SJSA1 (cell line): ENCODE measurements around the gene FNDC3B. TPM values are rescaled to one million over a fixed set of nuclear protein-coding genes. Genes with fewer than 3 reads are reported as not detected.

Experiments
- DNase-seq, 2 experiments: peaks; one replicate each; pipeline ENCODE4 v3.0.0-alpha.2; 2015 to 2020; ENCODE audit warnings: low spot score in 2 of 2, low read depth in 1 of 2
- H3K27ac ChIP-seq: fragments of 250-450 bp; sonication (Bioruptor Pico); 2 replicates; pipeline ENCODE4 v1.5.1; 2020; ENCODE audit warnings: mild to moderate bottlenecking, moderate library complexity
- H3K27me3 ChIP-seq: fragments of 250-450 bp; sonication (Bioruptor Pico); replicated peaks from 2 replicates; pipeline ENCODE4 v1.5.1; 2020; ENCODE audit warnings: mild to moderate bottlenecking, moderate library complexity
- H3K36me3 ChIP-seq: fragments of 250-450 bp; sonication (Bioruptor Pico); 2 replicates; pipeline ENCODE4 v1.5.1; 2020; ENCODE audit warnings: mild to moderate bottlenecking
- H3K4me1 ChIP-seq: fragments of 250-450 bp; sonication (Bioruptor Pico); replicated peaks from 2 replicates; pipeline ENCODE4 v1.6.1; 2021; ENCODE audit warnings: mild to moderate bottlenecking
- H3K4me3 ChIP-seq: fragments of 250-450 bp; sonication (Bioruptor Pico); 2 replicates; pipeline ENCODE4 v1.5.1; 2020; ENCODE audit warnings: mild to moderate bottlenecking
- H3K9me3 ChIP-seq: fragments of 250-450 bp; sonication (Bioruptor Pico); replicated peaks from 2 replicates; pipeline ENCODE4 v1.5.1; 2020; ENCODE audit warnings: mild to moderate bottlenecking
- total RNA-seq: library from RNA; depleted of rRNA; stranded (reverse); fragments of >200 nt; shearing (Covaris generic); gene quantifications from 2 replicates; pipeline ENCODE4 v1.2.3, GENCODE V29; 2014

FNDC3B gene
- total RNA-seq, 1 experiment from 2014 or later = 73.4 TPM

DNA sequence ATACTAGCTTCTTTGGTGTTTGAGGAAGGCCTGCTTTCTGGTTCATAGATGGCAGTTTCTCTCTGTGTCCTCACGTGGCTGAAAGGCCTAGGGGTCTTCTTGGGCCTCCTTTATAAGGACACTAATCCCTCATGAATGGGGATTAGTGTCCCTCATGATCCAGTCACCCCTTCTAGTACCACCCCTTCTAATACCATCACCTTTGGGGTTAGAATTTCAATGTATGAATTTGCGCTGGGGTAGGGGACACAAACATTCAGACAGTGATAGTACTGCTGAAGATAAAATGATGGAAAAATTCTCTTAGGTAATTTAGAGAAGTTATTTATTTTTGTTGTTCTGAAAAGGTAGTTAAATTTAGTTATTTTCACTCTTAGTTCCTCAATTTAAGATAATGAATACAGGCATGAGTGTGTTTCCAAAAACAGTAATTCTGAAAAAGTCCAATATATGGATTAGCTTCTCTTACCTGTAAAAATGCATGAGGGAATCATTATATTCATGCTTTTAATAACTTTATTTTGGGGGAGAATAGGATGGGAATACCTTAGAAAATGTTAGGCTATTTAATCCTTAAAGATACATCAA, 103.6 kb downstream of the FNDC3B start:
- Histone ChIP-seq H3K9me3 (0 out of 2 replicates have a peak, but pooled peaks cover 2% of the 10 kb centered on the region), H3K27ac (peak overlapping the region; percentile 79; the same call in 1 of the 2 replicates), H3K27me3 (no peaks in the 10 kb centered on the region), H3K4me3 (no peak overlapping the region), H3K4me1 (peaks cover 51% of the 10 kb centered on the region), H3K36me3 (peaks cover 22% of the 10 kb centered on the region)
- no peak for DNase-seq

DNA sequence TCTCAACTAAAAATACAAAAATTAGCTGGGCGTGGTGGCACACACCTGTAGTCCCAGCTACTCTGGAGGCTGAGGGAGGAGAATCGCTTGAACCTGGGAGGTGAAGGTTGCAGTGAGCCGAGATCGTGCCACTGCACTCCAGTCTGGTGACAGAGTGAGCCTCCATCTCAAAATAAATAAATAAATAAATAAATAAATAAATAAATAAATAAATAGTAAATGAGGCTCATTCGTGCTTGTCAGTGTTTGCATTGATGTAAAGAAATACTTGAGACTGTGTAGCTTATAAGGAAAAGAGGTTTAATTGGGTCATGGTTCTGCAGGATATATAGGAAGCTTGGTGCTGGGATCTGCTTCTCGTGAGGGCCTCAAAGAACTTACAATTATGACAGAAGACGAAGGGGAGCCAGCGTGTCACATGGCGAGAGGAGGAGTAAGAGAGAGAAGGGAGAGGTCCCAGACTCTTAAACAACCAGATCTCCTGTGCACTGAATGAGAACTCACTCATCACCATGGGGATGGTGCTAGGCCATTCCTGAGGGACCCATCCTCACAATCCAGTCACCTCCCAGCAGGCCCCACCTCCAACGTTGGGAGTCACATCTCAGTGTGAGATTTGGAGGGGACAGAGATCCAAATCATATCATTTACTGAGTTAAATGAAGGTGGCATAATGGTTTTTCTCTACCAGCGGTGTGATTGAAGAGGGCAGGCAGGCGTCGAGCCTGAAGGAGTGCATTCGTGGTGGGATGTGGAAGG, 104.5 kb downstream of the FNDC3B start:
- peaks cover 27% of the 10 kb centered on the region for H3K36me3 ChIP-seq
- peaks cover 51% of the 10 kb centered on the region for H3K4me1 ChIP-seq
- no peak overlapping the region for H3K4me3 ChIP-seq
- H3K27me3 ChIP-seq = no peaks in the 10 kb centered on the region
- no peak for DNase-seq
- no peak overlapping the region for H3K27ac ChIP-seq
- H3K9me3 ChIP-seq = 0 out of 2 replicates have a peak, but pooled peaks cover 2% of the 10 kb centered on the region

DNA sequence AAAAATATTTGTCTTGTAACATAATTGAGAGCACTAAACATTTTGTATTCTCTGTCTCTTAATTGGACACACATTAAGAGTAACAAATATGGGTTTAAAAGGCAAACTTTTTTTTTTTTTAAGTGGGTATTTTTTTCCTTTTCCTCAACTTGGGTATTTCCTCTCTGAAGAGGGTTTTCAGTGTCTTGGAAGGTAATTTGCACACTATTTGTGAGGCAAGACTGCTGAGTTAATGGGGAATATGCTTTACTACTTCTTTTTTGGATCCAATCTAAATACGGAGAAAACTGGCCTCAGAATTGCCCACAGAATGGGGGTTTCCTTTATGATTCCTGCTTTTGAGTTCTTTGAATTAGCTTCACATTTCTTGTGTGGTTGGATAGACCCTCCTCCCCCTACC, 105.2 kb downstream of the FNDC3B start:
- peaks cover 27% of the 10 kb centered on the region for H3K36me3 ChIP-seq
- H3K27me3 ChIP-seq = no peaks in the 10 kb centered on the region
- peaks cover 45% of the 10 kb centered on the region for H3K4me1 ChIP-seq
- H3K27ac ChIP-seq = no peak overlapping the region
- 0 out of 2 replicates have a peak, but pooled peaks cover 2% of the 10 kb centered on the region for H3K9me3 ChIP-seq
- DNase-seq = no peak
- H3K4me3 ChIP-seq = no peak overlapping the region

DNA sequence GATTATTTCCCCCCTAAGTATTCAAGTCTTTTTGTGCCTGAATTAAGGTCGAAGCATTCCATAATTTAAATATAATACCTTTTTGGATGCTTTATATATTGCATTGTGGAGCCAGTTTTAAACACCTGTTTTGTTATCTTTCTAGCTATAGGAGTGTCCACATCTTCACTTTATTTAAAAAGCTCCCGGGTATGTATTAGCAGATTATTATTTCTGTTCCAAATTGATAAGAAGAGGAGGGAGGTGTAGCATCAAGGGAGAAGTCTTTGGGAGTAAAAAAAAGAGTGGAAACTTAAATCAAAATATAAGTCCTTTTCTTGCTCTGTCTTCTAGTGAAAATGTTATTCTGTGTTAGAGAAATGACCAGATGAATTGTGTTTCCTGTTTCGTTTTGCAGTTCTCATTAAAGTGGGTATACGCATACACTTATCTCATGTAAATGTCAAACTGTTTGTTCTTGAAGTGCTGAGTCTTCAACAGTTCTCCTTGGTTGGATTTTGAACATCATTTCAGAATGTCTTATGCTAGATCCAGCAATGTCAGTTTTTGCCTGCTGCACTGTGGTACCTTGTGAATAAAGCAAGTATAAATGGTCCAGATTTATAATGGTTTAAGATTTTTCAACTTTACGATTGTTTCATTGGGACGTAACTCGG, 105.8 kb downstream of the FNDC3B start:
- H3K27ac ChIP-seq = no peak overlapping the region
- no peaks in the 10 kb centered on the region for H3K27me3 ChIP-seq
- H3K36me3 ChIP-seq = peaks cover 24% of the 10 kb centered on the region
- H3K4me1 ChIP-seq = peaks cover 39% of the 10 kb centered on the region
- 0 out of 2 replicates have a peak, but pooled peaks cover 2% of the 10 kb centered on the region for H3K9me3 ChIP-seq
- no peak for DNase-seq
- H3K4me3 ChIP-seq = no peak overlapping the region

DNA sequence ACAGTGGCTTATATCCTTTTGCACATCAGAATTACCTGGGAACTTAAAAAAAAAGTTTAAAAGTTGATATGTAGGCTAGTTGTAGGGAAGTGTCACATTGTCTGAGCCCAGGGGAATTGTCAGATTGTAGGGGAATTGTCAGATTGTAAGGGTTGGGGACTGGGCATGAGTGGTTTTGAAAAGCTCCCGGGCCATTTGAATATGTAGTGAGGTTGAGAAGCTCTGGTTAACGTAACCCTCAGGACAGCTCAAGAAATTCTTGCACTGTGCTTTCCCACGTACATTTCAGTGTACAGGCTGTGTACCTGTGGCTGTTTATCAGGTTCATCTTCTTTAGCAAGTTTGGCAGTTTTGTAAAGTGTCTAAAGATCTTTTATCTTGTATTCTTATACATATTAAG, 107.0 kb downstream of the FNDC3B start:
- Histone ChIP-seq H3K36me3 (peaks cover 24% of the 10 kb centered on the region), H3K27me3 (no peaks in the 10 kb centered on the region), H3K4me1 (peaks cover 33% of the 10 kb centered on the region), H3K4me3 (no peak overlapping the region), H3K9me3 (0 out of 2 replicates have a peak, but pooled peaks cover 2% of the 10 kb centered on the region), H3K27ac (no peak overlapping the region)
- no peak for DNase-seq

GRCh38 chr3:172147113-172147818, 107.9 kb downstream of the FNDC3B start:
- Histone ChIP-seq H3K36me3 (peaks cover 22% of the 10 kb centered on the region), H3K9me3 (0 out of 2 replicates have a peak, but pooled peaks cover 2% of the 10 kb centered on the region), H3K4me3 (no peak overlapping the region), H3K27me3 (no peaks in the 10 kb centered on the region), H3K27ac (no peak overlapping the region), H3K4me1 (peaks cover 33% of the 10 kb centered on the region)
- DNase-seq = no peak

DNA sequence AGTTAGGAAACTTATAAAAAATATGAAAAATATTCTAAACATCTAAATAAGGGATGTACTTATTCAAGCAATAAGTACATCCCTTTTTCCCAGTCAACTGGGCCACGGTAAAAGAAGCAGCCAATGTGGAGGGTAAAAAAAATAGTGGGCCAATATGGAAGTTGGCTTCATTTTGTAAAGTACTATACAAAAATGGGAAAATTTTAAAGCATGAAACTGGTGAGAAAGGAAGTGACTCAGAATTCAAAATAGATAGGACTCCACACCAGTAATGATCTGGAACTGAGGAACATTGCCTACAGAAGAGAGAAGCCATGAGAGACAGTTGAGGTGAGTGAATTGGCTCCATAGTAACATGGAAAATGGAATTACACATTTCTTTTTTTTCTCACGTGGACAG, 108.9 kb downstream of the FNDC3B start:
- Histone ChIP-seq H3K27ac (no peak overlapping the region), H3K9me3 (no peaks in the 10 kb centered on the region), H3K27me3 (no peaks in the 10 kb centered on the region), H3K4me1 (peaks cover 35% of the 10 kb centered on the region), H3K4me3 (no peak overlapping the region), H3K36me3 (peaks cover 13% of the 10 kb centered on the region; the same call in 1 of the 2 replicates)
- no peak for DNase-seq

- Histone ChIP-seq H3K4me1 (peaks cover 41% of the 10 kb centered on the region), H3K27ac (no peak overlapping the region), H3K4me3 (no peak overlapping the region), H3K9me3 (no peaks in the 10 kb centered on the region), H3K27me3 (no peaks in the 10 kb centered on the region), H3K36me3 (peaks cover 17% of the 10 kb centered on the region)
- DNase-seq = no peak
These were observed 109.6 kb downstream of the FNDC3B start for GRCh38 chr3:172148702-172149565.

DNA sequence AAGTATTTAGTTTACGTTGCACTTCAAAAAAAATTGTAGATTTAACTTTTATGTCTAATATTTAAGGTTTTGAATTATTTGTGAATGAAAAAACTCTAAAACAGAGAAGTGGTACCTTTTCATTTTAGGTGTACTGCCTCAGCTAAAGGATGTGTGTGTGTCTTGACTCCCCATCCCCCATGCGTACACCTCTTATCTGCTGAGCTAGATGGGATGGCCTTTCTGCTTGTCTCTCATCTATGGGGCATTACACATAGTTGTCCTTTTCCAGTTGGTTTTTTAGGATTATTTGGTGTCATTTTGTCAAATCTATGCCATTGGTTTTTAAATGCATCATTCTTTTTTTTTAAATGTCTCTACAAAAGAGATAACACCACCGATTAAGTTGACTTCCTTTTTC, 110.9 kb downstream of the FNDC3B start:
- H3K4me1 ChIP-seq = peaks cover 47% of the 10 kb centered on the region
- H3K36me3 ChIP-seq = peaks cover 13% of the 10 kb centered on the region
- no peak overlapping the region for H3K4me3 ChIP-seq
- DNase-seq = no peak
- H3K27me3 ChIP-seq = no peaks in the 10 kb centered on the region
- H3K27ac ChIP-seq = no peak overlapping the region
- H3K9me3 ChIP-seq = no peaks in the 10 kb centered on the region

DNA sequence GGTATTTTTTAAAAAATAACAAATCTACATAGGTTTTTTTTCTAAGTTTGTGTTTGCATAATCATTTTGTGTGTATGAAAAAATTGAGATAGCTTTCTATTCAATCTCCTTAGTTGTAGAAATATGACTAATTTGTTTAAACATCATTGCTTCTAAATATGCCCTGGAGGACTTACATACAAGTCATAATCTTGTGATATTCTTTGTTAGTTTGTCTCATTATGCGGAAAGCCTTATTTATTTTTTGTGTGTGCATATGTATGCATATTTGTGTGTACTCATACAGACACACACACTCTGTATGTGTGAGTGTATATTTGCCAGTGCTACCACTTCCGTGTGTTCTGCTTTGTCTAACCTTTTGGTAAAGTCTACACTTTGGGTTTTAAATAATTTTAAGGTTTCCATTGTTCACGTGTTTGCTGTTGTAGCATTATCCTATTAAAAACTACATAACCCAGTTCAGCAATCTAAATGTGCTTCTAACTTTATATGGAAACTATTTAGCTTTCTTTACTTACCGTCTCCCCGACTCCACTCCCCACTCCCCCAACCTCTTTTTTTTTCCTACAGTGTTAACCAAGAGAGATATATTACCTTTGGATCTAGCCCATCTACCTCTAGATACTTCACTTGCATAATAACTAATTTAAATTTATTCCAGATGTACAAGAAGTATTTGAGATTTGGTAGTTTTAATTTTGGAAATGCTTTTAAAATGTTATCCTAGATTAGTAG, 111.7 kb downstream of the FNDC3B start:
- DNase-seq = no peak
- H3K4me1 ChIP-seq = peaks cover 53% of the 10 kb centered on the region
- H3K27ac ChIP-seq = no peak overlapping the region
- H3K4me3 ChIP-seq = no peak overlapping the region
- peaks cover 13% of the 10 kb centered on the region for H3K36me3 ChIP-seq
- H3K9me3 ChIP-seq = no peaks in the 10 kb centered on the region
- no peaks in the 10 kb centered on the region for H3K27me3 ChIP-seq

DNA sequence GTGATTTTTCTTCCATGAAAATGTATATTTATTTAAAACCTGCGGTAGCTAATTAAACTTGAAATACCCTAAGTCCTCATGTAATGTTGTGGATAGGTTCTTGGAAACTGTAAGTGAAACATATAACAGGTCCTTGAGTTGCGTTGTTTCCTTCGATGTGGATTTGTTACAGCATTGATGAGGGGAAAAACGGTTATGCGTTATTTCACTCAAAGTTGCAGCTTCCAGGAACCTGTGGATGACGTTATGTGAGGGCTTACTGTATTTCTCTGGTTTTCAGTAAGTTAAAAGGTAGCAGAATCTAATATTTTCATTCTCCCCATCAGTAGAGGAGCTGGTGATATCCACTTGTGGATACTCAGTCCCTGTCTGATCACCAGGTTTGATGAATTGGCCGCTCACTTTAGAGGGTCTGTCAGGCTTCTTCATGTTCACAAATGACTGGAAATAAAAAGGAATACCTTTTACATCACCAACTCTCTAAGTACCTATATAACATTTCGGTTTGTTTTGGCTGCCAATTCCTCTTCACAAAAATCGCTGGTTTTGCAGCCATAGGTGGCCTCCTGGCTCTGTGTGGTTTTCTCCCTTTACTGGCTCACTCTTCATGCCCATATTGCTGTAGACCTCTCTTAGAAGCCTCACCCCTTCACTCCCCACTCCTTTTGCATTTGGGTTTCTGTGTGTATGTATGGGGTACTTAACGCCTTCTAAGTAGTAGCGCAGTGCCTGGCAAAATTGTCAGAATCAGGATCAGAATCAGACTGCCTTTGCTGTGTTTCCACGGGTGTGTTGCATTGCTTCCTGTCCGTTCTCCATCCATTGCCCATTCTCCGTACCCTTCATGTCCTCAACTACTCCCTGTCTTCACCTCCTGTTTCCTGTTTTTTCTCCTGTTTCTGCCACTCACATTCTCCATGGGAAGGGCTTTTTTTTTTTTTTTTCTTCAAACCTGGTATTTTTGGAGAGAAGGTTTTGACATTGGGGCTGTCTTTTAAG, 112.6 kb downstream of the FNDC3B start:
- peak overlapping the region; percentile 59 for H3K27ac ChIP-seq
- no peak for DNase-seq
- no peak overlapping the region for H3K4me3 ChIP-seq
- H3K4me1 ChIP-seq = peaks cover 56% of the 10 kb centered on the region
- peaks cover 15% of the 10 kb centered on the region for H3K36me3 ChIP-seq
- H3K9me3 ChIP-seq = no peaks in the 10 kb centered on the region
- no peaks in the 10 kb centered on the region for H3K27me3 ChIP-seq
